GM12892 (cell line): ENCODE data around the gene ERGIC2.

ENCODE experiments used
- POLR2A ChIP-seq: IDR thresholded peaks from 2 replicates; pipeline ENCODE4 v1.6.1; 2011; ENCODE audit warnings: low read depth, low read length, control low read depth
- POLR2AphosphoS5 ChIP-seq: IDR thresholded peaks from 2 replicates; pipeline ENCODE4 v1.6.1; 2011; ENCODE audit warnings: low read depth, low read length, control low read depth

DNA sequence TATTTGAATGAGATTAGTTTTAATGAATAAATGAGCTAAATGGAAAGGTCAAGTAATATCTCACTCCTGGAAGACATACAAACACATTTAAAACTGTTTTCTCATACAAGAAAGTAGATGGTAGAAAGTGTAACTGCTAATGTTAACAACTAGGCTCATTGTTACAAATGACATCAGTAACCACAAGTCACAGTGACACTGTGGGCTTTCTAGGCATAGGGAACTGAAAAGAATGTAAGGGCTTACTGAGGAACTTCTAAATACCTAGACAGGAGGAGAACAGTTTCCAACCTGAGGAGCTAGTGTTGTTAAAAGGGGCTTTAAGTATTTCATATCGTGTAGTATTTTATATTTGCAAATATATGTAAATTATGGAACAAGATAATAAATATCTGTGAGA lies 17.5 kb upstream of the ERGIC2 start:
- TF ChIP-seq POLR2AphosphoS5 (no peak), POLR2A (no peak)
